ENCODE data around the gene CEP63.
"Not testable (repeated sequence)": the region's sequence is repeated elsewhere in the genome, so short reads cannot be mapped to it uniquely, and the experiment has no call there.

CEP63 gene

DNA sequence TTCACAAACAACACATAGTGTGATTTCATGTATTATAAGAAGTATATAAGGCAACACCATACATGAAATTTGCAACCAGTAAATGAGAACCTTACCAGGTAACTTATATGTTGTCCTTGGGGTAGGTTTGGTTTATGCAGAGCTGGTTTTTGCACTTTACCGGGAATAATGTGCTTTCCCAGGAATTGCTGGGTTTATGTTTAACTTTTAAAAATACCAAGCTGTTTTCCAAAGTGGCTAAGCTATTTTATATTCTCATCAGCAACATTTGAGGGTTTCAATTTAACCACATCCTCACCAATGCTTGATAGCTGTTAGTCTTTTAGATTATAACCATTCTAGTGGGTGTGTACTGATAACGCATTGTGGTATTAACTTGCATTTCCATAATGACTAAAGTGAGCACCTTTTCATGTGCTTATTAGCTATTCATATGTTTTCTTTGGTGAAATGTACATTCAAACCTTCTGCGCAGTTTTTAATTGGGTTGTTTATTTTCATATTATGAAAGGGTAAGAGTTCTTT, 93.3 kb downstream of the CEP63 start:
- Histone ChIP-seq H3K9ac (ENCODE audit: low read length in 5 of 5) (no peak overlapping the region), H3K27ac (ENCODE audit: low read depth, low read length) (no peak overlapping the region), H3K9me3 (ENCODE audit: control insufficient read depth in 5 of 5, low read length in 5 of 5) (no peaks in the 10 kb centered on the region), H3K4me3 (ENCODE audit: low read depth in 1 of 5, low read length in 5 of 5) (no peak overlapping the region), H3K4me1 (ENCODE audit: control insufficient read depth in 5 of 5, insufficient read depth in 5 of 5, low read length in 5 of 5) (no peaks in the 10 kb centered on the region), H3K27me3 (ENCODE audit: control insufficient read depth in 5 of 5, insufficient read depth in 4 of 5, low read length in 5 of 5) (no peaks in the 10 kb centered on the region), H3K36me3 (ENCODE audit: control insufficient read depth in 5 of 5, insufficient read depth in 5 of 5, low read length in 5 of 5) (no peaks in the 10 kb centered on the region)

DNA sequence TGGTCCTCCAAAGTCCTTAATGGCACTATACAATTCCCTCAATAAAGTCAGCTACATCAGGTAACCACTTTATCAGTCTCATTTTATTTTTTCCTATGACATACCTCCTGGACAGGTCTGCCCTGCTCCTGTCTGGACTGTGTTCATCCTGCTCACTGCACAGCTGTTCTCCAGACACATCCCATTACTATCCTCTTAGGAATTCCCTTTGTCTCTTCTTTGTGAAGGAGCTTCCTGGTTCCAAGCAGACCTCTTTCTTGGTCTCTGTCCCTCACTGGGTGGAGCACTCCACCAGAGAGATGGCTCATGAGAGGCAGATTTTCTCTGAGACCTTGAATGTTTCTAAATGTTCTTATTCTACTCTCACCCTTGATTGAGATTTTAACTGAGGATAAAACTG, 104.9 kb downstream of the CEP63 start:
- Histone ChIP-seq H3K9ac (ENCODE audit: low read length in 5 of 5) (no peak overlapping the region), H3K27ac (ENCODE audit: low read depth, low read length) (no peak overlapping the region), H3K36me3 (ENCODE audit: control insufficient read depth in 5 of 5, insufficient read depth in 5 of 5, low read length in 5 of 5) (no peaks in the 10 kb centered on the region), H3K4me1 (ENCODE audit: control insufficient read depth in 5 of 5, insufficient read depth in 5 of 5, low read length in 5 of 5) (peaks cover 0 to 6% (median 0%) of the 10 kb centered on the region in 5 donors), H3K4me3 (ENCODE audit: low read depth in 1 of 5, low read length in 5 of 5) (no peak overlapping the region), H3K9me3 (ENCODE audit: control insufficient read depth in 5 of 5, low read length in 5 of 5) (peaks cover 0 to 4% (median 0%) of the 10 kb centered on the region in 5 donors), H3K27me3 (ENCODE audit: control insufficient read depth in 5 of 5, insufficient read depth in 4 of 5, low read length in 5 of 5) (no peaks in the 10 kb centered on the region)

DNA sequence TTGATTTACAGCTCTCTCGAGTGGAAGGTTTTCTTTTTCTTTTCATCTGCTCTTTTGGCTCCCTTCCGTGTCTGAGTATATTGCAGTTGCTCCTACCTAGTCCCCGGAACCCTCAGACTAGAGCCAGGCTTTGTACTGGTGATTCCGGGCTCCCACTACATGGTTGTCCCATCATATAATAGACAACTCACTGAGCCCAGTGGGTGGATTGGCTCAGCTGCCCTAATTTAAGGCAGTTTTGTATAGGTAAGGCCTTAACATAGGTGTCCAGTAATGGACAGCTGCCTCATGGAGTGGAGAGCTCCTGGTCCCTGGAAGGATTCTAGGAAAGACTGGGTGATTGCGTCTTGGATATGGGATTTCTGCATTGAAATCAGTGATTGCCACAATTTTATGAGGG, 106.9 kb downstream of the CEP63 start:
- Histone ChIP-seq H3K4me1 (ENCODE audit: control insufficient read depth in 5 of 5, insufficient read depth in 5 of 5, low read length in 5 of 5) (peaks cover 0 to 6% (median 0%) of the 10 kb centered on the region in 5 donors), H3K27ac (ENCODE audit: low read depth, low read length) (no peak overlapping the region), H3K9me3 (ENCODE audit: control insufficient read depth in 5 of 5, low read length in 5 of 5) (peaks cover 0 to 4% (median 0%) of the 10 kb centered on the region in 5 donors), H3K4me3 (ENCODE audit: low read depth in 1 of 5, low read length in 5 of 5) (no peak overlapping the region), H3K27me3 (ENCODE audit: control insufficient read depth in 5 of 5, insufficient read depth in 4 of 5, low read length in 5 of 5) (no peaks in the 10 kb centered on the region), H3K9ac (ENCODE audit: low read length in 5 of 5) (no peak overlapping the region), H3K36me3 (ENCODE audit: control insufficient read depth in 5 of 5, insufficient read depth in 5 of 5, low read length in 5 of 5) (no peaks in the 10 kb centered on the region)

DNA sequence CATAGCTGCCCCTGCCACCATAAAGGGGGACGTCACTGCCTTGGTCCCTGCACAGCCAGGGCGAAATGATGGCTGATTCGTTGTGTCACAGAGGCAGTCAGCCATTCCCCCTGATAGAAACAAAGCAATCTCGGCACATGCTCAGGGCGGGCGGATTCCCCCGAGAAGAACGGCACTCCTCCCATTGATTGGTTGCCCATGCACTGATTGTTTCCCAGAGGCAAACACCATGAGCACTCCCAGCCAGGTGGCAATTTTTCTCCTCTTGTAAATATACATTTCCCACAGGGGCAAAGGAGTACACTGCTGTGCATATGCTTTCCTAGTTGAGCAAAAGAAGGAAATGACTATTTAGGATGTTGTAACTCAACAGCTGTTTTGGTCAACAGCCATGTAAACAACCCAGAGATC, 108.5 kb downstream of the CEP63 start:
- Histone ChIP-seq H3K36me3 (ENCODE audit: control insufficient read depth in 5 of 5, insufficient read depth in 5 of 5, low read length in 5 of 5) (no peaks in the 10 kb centered on the region), H3K27ac (ENCODE audit: low read depth, low read length) (no peak overlapping the region), H3K27me3 (ENCODE audit: control insufficient read depth in 5 of 5, insufficient read depth in 4 of 5, low read length in 5 of 5) (no peaks in the 10 kb centered on the region), H3K4me3 (ENCODE audit: low read depth in 1 of 5, low read length in 5 of 5) (peak overlapping the region in 1 of 5 donors; percentile 19), H3K9me3 (ENCODE audit: control insufficient read depth in 5 of 5, low read length in 5 of 5) (peaks cover 0 to 4% (median 0%) of the 10 kb centered on the region in 5 donors), H3K4me1 (ENCODE audit: control insufficient read depth in 5 of 5, insufficient read depth in 5 of 5, low read length in 5 of 5) (peaks cover 0 to 6% (median 0%) of the 10 kb centered on the region in 5 donors), H3K9ac (ENCODE audit: low read length in 5 of 5) (no peak overlapping the region)

DNA sequence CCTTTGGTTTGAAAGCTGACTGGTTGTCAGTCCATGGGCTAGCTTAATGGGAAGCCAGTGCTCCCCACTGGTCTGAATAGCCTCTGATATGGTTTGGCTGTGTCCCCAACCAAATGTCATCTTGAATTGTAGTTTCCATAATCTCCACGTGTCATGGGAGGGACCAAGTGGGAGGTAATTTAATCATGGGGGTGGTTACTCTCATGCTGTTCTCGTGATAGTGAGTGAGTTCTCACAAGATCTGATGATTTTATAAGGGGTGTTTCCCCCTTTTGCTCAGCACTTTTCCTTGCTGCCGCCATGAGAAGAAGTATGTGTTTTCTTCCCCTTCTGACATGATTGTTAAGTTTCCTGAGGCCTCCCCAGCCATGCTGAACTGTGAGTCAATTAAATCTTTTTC, 109.1 kb downstream of the CEP63 start:
- not testable (repeated sequence) for H3K36me3 ChIP-seq (ENCODE audit: control insufficient read depth in 5 of 5, insufficient read depth in 5 of 5, low read length in 5 of 5); H3K9me3 ChIP-seq (ENCODE audit: control insufficient read depth in 5 of 5, low read length in 5 of 5); H3K4me1 ChIP-seq (ENCODE audit: control insufficient read depth in 5 of 5, insufficient read depth in 5 of 5, low read length in 5 of 5); H3K27ac ChIP-seq (ENCODE audit: low read depth, low read length); H3K9ac ChIP-seq (ENCODE audit: low read length in 5 of 5); H3K27me3 ChIP-seq (ENCODE audit: control insufficient read depth in 5 of 5, insufficient read depth in 4 of 5, low read length in 5 of 5); H3K4me3 ChIP-seq (ENCODE audit: low read depth in 1 of 5, low read length in 5 of 5)

GRCh38 chr3:134597390-134597970, 111.6 kb downstream of the CEP63 start:
- peaks cover 0 to 9% (median 0%) of the 10 kb centered on the region in 5 donors for H3K4me1 ChIP-seq (ENCODE audit: control insufficient read depth in 5 of 5, insufficient read depth in 5 of 5, low read length in 5 of 5)
- no peak overlapping the region for H3K27ac ChIP-seq (ENCODE audit: low read depth, low read length)
- H3K9ac ChIP-seq (ENCODE audit: low read length in 5 of 5) = no peak overlapping the region
- no peaks in the 10 kb centered on the region for H3K36me3 ChIP-seq (ENCODE audit: control insufficient read depth in 5 of 5, insufficient read depth in 5 of 5, low read length in 5 of 5)
- H3K9me3 ChIP-seq (ENCODE audit: control insufficient read depth in 5 of 5, low read length in 5 of 5) = no peaks in the 10 kb centered on the region
- H3K4me3 ChIP-seq (ENCODE audit: low read depth in 1 of 5, low read length in 5 of 5) = no peak overlapping the region
- no peaks in the 10 kb centered on the region for H3K27me3 ChIP-seq (ENCODE audit: control insufficient read depth in 5 of 5, insufficient read depth in 4 of 5, low read length in 5 of 5)

GRCh38 chr3:134598763-134599545, 113.1 kb downstream of the CEP63 start:
- H3K9me3 ChIP-seq (ENCODE audit: control insufficient read depth in 5 of 5, low read length in 5 of 5) = no peaks in the 10 kb centered on the region
- H3K9ac ChIP-seq (ENCODE audit: low read length in 5 of 5) = no peak overlapping the region
- H3K4me1 ChIP-seq (ENCODE audit: control insufficient read depth in 5 of 5, insufficient read depth in 5 of 5, low read length in 5 of 5) = peaks cover 0 to 9% (median 0%) of the 10 kb centered on the region in 5 donors
- H3K27ac ChIP-seq (ENCODE audit: low read depth, low read length) = no peak overlapping the region
- H3K27me3 ChIP-seq (ENCODE audit: control insufficient read depth in 5 of 5, insufficient read depth in 4 of 5, low read length in 5 of 5) = no peaks in the 10 kb centered on the region
- no peak overlapping the region for H3K4me3 ChIP-seq (ENCODE audit: low read depth in 1 of 5, low read length in 5 of 5)
- no peaks in the 10 kb centered on the region for H3K36me3 ChIP-seq (ENCODE audit: control insufficient read depth in 5 of 5, insufficient read depth in 5 of 5, low read length in 5 of 5)

- H3K9ac ChIP-seq (ENCODE audit: low read length in 5 of 5) = no peak overlapping the region
- H3K27ac ChIP-seq (ENCODE audit: low read depth, low read length) = no peak overlapping the region
- peaks cover 0 to 3% (median 0%) of the 10 kb centered on the region in 5 donors for H3K4me1 ChIP-seq (ENCODE audit: control insufficient read depth in 5 of 5, insufficient read depth in 5 of 5, low read length in 5 of 5)
- H3K36me3 ChIP-seq (ENCODE audit: control insufficient read depth in 5 of 5, insufficient read depth in 5 of 5, low read length in 5 of 5) = no peaks in the 10 kb centered on the region
- no peaks in the 10 kb centered on the region for H3K27me3 ChIP-seq (ENCODE audit: control insufficient read depth in 5 of 5, insufficient read depth in 4 of 5, low read length in 5 of 5)
- no peak overlapping the region for H3K4me3 ChIP-seq (ENCODE audit: low read depth in 1 of 5, low read length in 5 of 5)
- H3K9me3 ChIP-seq (ENCODE audit: control insufficient read depth in 5 of 5, low read length in 5 of 5) = no peaks in the 10 kb centered on the region
These were observed 114.3 kb downstream of the CEP63 start for GRCh38 chr3:134600206-134600605.

GRCh38 chr3:134600685-134601463, 115.0 kb downstream of the CEP63 start:
- H3K27ac ChIP-seq (ENCODE audit: low read depth, low read length) = no peak overlapping the region
- no peak overlapping the region for H3K4me3 ChIP-seq (ENCODE audit: low read depth in 1 of 5, low read length in 5 of 5)
- no peaks in the 10 kb centered on the region for H3K36me3 ChIP-seq (ENCODE audit: control insufficient read depth in 5 of 5, insufficient read depth in 5 of 5, low read length in 5 of 5)
- H3K9ac ChIP-seq (ENCODE audit: low read length in 5 of 5) = no peak overlapping the region
- H3K27me3 ChIP-seq (ENCODE audit: control insufficient read depth in 5 of 5, insufficient read depth in 4 of 5, low read length in 5 of 5) = no peaks in the 10 kb centered on the region
- H3K4me1 ChIP-seq (ENCODE audit: control insufficient read depth in 5 of 5, insufficient read depth in 5 of 5, low read length in 5 of 5) = peaks cover 0 to 3% (median 0%) of the 10 kb centered on the region in 5 donors
- no peaks in the 10 kb centered on the region for H3K9me3 ChIP-seq (ENCODE audit: control insufficient read depth in 5 of 5, low read length in 5 of 5)
